ENCODE results near the gene CST6.

CST6 gene

DNA sequence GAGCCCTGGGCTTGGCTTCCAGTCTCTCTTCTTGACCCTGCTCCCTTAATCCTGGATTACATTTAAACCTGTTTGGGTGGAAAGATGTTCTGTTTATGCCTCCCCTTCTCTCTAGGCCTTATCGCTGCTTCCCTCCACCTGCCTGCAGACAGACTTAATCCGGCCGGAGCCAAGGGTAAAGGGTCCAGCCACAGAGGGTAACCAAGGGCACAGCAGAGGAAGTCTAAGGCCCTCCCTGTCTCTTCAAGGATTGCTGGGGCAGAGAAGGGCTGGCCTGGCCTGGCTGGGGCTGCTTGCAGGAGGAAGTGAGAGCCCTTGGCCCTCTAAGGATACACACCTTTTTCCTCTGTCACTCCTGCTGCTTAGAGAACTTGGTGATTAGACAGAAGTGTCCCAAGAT lies 35.1 kb downstream of the CST6 start:
- no peak for DNase-seq
- Histone ChIP-seq H3K27me3 (replicated peaks; ENCODE audit: control insufficient read depth, insufficient read depth, low read length, poor library complexity, severe bottlenecking) (peaks cover 2% of the 10 kb centered on the region), H3K4me3 (ENCODE audit: insufficient read depth, low read depth, low read length, poor library complexity, severe bottlenecking) (no peak overlapping the region), H3K36me3 (ENCODE audit: control insufficient read depth, insufficient read depth, low read length) (no peaks in the 10 kb centered on the region), H3K27ac (ENCODE audit: insufficient read depth, low read length, poor library complexity, severe bottlenecking) (no peak overlapping the region), H3K9me3 (ENCODE audit: control insufficient read depth, low read length) (no peaks in the 10 kb centered on the region), H3K4me1 (ENCODE audit: control insufficient read depth, insufficient read depth, low read length, poor library complexity, severe bottlenecking) (peaks cover 16% of the 10 kb centered on the region)

- H3K9me3 ChIP-seq (ENCODE audit: control insufficient read depth, low read length): no peaks in the 10 kb centered on the region
- no peak overlapping the region for H3K27ac ChIP-seq (ENCODE audit: insufficient read depth, low read length, poor library complexity, severe bottlenecking)
- no peak overlapping the region for H3K4me3 ChIP-seq (ENCODE audit: insufficient read depth, low read depth, low read length, poor library complexity, severe bottlenecking)
- H3K36me3 ChIP-seq (ENCODE audit: control insufficient read depth, insufficient read depth, low read length): no peaks in the 10 kb centered on the region
- peaks cover 2% of the 10 kb centered on the region for H3K27me3 ChIP-seq (replicated peaks; ENCODE audit: control insufficient read depth, insufficient read depth, low read length, poor library complexity, severe bottlenecking)
- peaks cover 19% of the 10 kb centered on the region for H3K4me1 ChIP-seq (ENCODE audit: control insufficient read depth, insufficient read depth, low read length, poor library complexity, severe bottlenecking)
- no peak for DNase-seq
Observed at GRCh38 chr11:66047541-66048365, 35.9 kb downstream of the CST6 start.

DNA sequence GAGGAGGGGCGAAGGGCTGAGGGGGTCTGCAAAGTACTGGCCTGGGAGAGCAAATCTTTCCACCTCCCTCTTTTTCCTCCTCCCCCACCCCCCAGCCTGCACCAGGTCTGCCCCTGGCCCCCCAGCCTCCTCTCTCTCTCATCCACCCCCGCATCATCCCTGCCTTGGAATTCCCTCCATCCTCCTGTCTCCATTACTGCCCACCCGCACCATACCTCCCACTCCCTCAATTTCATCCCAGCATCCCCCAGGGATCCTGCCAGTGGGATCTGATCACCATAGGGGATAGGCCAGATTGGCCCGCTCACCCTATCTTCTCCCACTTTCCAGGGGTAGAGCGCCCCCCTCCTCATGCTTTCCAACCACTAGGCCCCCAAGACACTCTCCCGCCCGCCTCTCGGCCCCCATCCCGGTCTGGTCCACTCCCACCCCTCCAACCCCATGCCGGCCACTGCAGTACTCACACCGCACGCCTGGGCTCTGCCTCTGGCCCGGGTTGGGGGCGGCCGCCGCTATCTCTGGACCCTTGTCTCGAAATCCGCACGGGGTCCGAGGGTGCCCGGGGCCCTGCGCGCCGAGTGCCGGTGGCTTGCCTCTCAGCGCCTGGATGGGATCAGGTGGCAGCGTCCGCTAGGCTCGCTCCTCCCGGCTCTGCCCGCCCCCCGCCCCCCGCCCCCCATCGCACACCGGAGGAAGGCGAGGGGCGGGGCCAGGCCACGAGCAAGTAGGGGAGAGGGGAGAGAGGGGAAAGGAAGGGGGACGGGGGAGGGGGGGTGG lies 36.9 kb downstream of the CST6 start, which contains the start of gene GAL3ST3:
Gene GAL3ST3, minus strand, starts transcription at position 615 of the 777 bp plus-strand sequence. CDS start 3,746 bp downstream, outside the sequence.
- no peak within 1 kb of the TSS for H3K4me3 ChIP-seq (ENCODE audit: insufficient read depth, low read depth, low read length, poor library complexity, severe bottlenecking)
- DNase-seq: no peak
- no peak within 1 kb of the TSS for H3K27ac ChIP-seq (ENCODE audit: insufficient read depth, low read length, poor library complexity, severe bottlenecking)
- no peaks in the 10 kb centered on the region for H3K36me3 ChIP-seq (ENCODE audit: control insufficient read depth, insufficient read depth, low read length)
- peaks cover 2% of the 10 kb centered on the region for H3K27me3 ChIP-seq (replicated peaks; ENCODE audit: control insufficient read depth, insufficient read depth, low read length, poor library complexity, severe bottlenecking)
- no peaks in the 10 kb centered on the region for H3K9me3 ChIP-seq (ENCODE audit: control insufficient read depth, low read length)
- H3K4me1 ChIP-seq (ENCODE audit: control insufficient read depth, insufficient read depth, low read length, poor library complexity, severe bottlenecking): peaks cover 27% of the 10 kb centered on the region

DNA sequence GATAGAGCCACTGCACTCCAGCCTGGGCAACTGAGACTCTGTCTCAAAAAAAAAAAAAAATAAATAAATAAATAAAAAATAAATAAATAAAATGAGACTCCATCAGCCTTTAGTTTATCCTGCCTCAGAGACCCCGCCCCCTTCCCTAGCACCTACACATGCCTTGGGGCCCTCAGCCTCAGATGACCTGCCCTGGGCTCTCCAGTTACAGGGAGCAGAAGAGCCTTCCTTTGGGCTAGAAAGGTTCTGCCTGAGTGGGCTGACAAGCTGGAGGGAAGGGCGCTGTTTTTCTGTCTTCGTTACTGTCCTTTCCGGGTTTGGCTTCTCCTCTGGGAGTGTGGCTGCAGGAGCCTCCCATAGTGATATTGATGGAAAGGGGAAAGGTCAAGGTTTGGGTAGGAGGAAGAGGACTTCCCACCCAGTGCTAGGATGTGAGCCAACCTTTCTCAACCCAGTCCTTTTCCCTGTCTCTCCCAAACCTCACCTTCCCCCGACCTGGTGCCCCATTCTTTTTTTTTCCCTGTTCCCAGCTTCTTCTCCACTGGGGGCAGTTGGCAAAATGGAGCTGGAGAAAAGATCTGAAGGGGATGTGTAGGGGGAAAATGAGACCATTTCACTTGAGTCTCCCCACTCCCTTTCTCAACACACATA lies 38.9 kb downstream of the CST6 start:
- no peak overlapping the region for H3K4me3 ChIP-seq (ENCODE audit: insufficient read depth, low read depth, low read length, poor library complexity, severe bottlenecking)
- H3K36me3 ChIP-seq (ENCODE audit: control insufficient read depth, insufficient read depth, low read length): peaks cover 14% of the 10 kb centered on the region
- no peak for DNase-seq
- H3K4me1 ChIP-seq (ENCODE audit: control insufficient read depth, insufficient read depth, low read length, poor library complexity, severe bottlenecking): peaks cover 21% of the 10 kb centered on the region
- H3K9me3 ChIP-seq (ENCODE audit: control insufficient read depth, low read length): no peaks in the 10 kb centered on the region
- peaks cover 2% of the 10 kb centered on the region for H3K27me3 ChIP-seq (replicated peaks; ENCODE audit: control insufficient read depth, insufficient read depth, low read length, poor library complexity, severe bottlenecking)
- peak overlapping the region; percentile 90 for H3K27ac ChIP-seq (ENCODE audit: insufficient read depth, low read length, poor library complexity, severe bottlenecking)

- Histone ChIP-seq H3K4me3 (ENCODE audit: insufficient read depth, low read depth, low read length, poor library complexity, severe bottlenecking) (peak overlapping the region; percentile 98), H3K27me3 (replicated peaks; ENCODE audit: control insufficient read depth, insufficient read depth, low read length, poor library complexity, severe bottlenecking) (peaks cover 2% of the 10 kb centered on the region), H3K36me3 (ENCODE audit: control insufficient read depth, insufficient read depth, low read length) (peaks cover 21% of the 10 kb centered on the region), H3K4me1 (ENCODE audit: control insufficient read depth, insufficient read depth, low read length, poor library complexity, severe bottlenecking) (peaks cover 21% of the 10 kb centered on the region), H3K9me3 (ENCODE audit: control insufficient read depth, low read length) (no peaks in the 10 kb centered on the region), H3K27ac (ENCODE audit: insufficient read depth, low read length, poor library complexity, severe bottlenecking) (peak overlapping the region; percentile 90)
- no peak for DNase-seq
Observed at GRCh38 chr11:66051371-66051765, 39.6 kb downstream of the CST6 start.

GRCh38 chr11:66051766-66052663 lies 40.2 kb downstream of the CST6 start, which contains the start of gene SF3B2:
TSS of gene SF3B2 (plus strand) at chr11:66052364. CDS start at chr11:66052385, 21 bp downstream.
- H3K27ac ChIP-seq (ENCODE audit: insufficient read depth, low read length, poor library complexity, severe bottlenecking): peak within 1 kb of the TSS; percentile 90
- H3K4me3 ChIP-seq (ENCODE audit: insufficient read depth, low read depth, low read length, poor library complexity, severe bottlenecking): peak within 1 kb of the TSS; percentile 98
- DNase-seq: peak; percentile 94 to 95 (median 94)
- peaks cover 2% of the 10 kb centered on the region for H3K27me3 ChIP-seq (replicated peaks; ENCODE audit: control insufficient read depth, insufficient read depth, low read length, poor library complexity, severe bottlenecking)
- H3K9me3 ChIP-seq (ENCODE audit: control insufficient read depth, low read length): no peaks in the 10 kb centered on the region
- peaks cover 27% of the 10 kb centered on the region for H3K36me3 ChIP-seq (ENCODE audit: control insufficient read depth, insufficient read depth, low read length)
- peaks cover 21% of the 10 kb centered on the region for H3K4me1 ChIP-seq (ENCODE audit: control insufficient read depth, insufficient read depth, low read length, poor library complexity, severe bottlenecking)

GRCh38 chr11:66052664-66052982 lies 40.8 kb downstream of the CST6 start:
- H3K27ac ChIP-seq (ENCODE audit: insufficient read depth, low read length, poor library complexity, severe bottlenecking): peak overlapping the region; percentile 90
- H3K36me3 ChIP-seq (ENCODE audit: control insufficient read depth, insufficient read depth, low read length): peaks cover 33% of the 10 kb centered on the region
- DNase-seq: no peak
- H3K4me3 ChIP-seq (ENCODE audit: insufficient read depth, low read depth, low read length, poor library complexity, severe bottlenecking): peak overlapping the region; percentile 98
- peaks cover 2% of the 10 kb centered on the region for H3K27me3 ChIP-seq (replicated peaks; ENCODE audit: control insufficient read depth, insufficient read depth, low read length, poor library complexity, severe bottlenecking)
- H3K9me3 ChIP-seq (ENCODE audit: control insufficient read depth, low read length): no peaks in the 10 kb centered on the region
- H3K4me1 ChIP-seq (ENCODE audit: control insufficient read depth, insufficient read depth, low read length, poor library complexity, severe bottlenecking): peaks cover 21% of the 10 kb centered on the region

DNA sequence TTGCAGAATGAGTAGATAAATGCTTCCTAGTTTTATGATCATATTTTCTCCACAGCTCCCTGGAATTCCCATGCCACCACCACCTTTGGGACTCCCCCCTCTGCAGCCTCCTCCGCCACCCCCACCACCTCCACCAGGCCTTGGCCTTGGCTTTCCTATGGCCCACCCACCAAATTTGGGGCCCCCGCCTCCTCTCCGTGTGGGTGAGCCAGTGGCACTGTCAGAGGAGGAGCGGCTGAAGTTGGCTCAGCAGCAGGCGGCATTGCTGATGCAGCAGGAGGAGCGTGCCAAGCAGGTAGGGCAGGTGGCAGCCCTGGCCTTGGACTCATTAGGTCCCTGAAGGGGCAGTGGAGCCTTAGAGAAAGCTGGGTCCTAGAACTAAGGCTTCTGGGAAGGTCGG lies 43.2 kb downstream of the CST6 start:
- H3K27ac ChIP-seq (ENCODE audit: insufficient read depth, low read length, poor library complexity, severe bottlenecking): no peak overlapping the region
- H3K4me1 ChIP-seq (ENCODE audit: control insufficient read depth, insufficient read depth, low read length, poor library complexity, severe bottlenecking): peaks cover 18% of the 10 kb centered on the region
- H3K36me3 ChIP-seq (ENCODE audit: control insufficient read depth, insufficient read depth, low read length): peaks cover 55% of the 10 kb centered on the region
- no peak for DNase-seq
- no peak overlapping the region for H3K4me3 ChIP-seq (ENCODE audit: insufficient read depth, low read depth, low read length, poor library complexity, severe bottlenecking)
- no peaks in the 10 kb centered on the region for H3K27me3 ChIP-seq (replicated peaks; ENCODE audit: control insufficient read depth, insufficient read depth, low read length, poor library complexity, severe bottlenecking)
- H3K9me3 ChIP-seq (ENCODE audit: control insufficient read depth, low read length): no peaks in the 10 kb centered on the region

- no peak overlapping the region for H3K4me3 ChIP-seq (ENCODE audit: insufficient read depth, low read depth, low read length, poor library complexity, severe bottlenecking)
- no peaks in the 10 kb centered on the region for H3K9me3 ChIP-seq (ENCODE audit: control insufficient read depth, low read length)
- peaks cover 70% of the 10 kb centered on the region for H3K36me3 ChIP-seq (ENCODE audit: control insufficient read depth, insufficient read depth, low read length)
- H3K4me1 ChIP-seq (ENCODE audit: control insufficient read depth, insufficient read depth, low read length, poor library complexity, severe bottlenecking): peaks cover 15% of the 10 kb centered on the region
- no peaks in the 10 kb centered on the region for H3K27me3 ChIP-seq (replicated peaks; ENCODE audit: control insufficient read depth, insufficient read depth, low read length, poor library complexity, severe bottlenecking)
- no peak for DNase-seq
- H3K27ac ChIP-seq (ENCODE audit: insufficient read depth, low read length, poor library complexity, severe bottlenecking): no peak overlapping the region
Observed at GRCh38 chr11:66056501-66056900, 44.7 kb downstream of the CST6 start.

All from effector memory CD4-positive, alpha-beta T cell (primary cell).